Glutamatergic neuron (in vitro differentiated cells): ENCODE measurements around the gene POTEM. TPM values are rescaled to one million over a fixed set of nuclear protein-coding genes. Genes with fewer than 3 reads are reported as not detected.
"Not testable (repeated sequence)": the region's sequence is repeated elsewhere in the genome, so short reads cannot be mapped to it uniquely, and the experiment has no call there.

ENCODE experiments used
- DNase-seq: peaks from one replicate; pipeline ENCODE4 v3.0.0; 2022
- H3K27ac Mint-ChIP-seq: one replicate; pipeline ENCODE4 v1.8.0; 2020; ENCODE audit warnings: mild to moderate bottlenecking, mixed read lengths, inconsistent platforms; ENCODE audit not compliant: unreplicated experiment
- H3K27me3 Mint-ChIP-seq: one replicate; pipeline ENCODE4 v1.8.0; 2020; ENCODE audit warnings: mild to moderate bottlenecking, moderate library complexity, mixed read lengths, inconsistent platforms; ENCODE audit not compliant: unreplicated experiment
- H3K36me3 Mint-ChIP-seq: one replicate; pipeline ENCODE4 v1.8.0; 2020; ENCODE audit warnings: mild to moderate bottlenecking, mixed read lengths, inconsistent platforms; ENCODE audit not compliant: unreplicated experiment
- H3K4me1 Mint-ChIP-seq: one replicate; pipeline ENCODE4 v1.8.0; 2020; ENCODE audit warnings: mild to moderate bottlenecking, low read depth, mixed read lengths, inconsistent platforms; ENCODE audit not compliant: unreplicated experiment
- H3K4me3 Mint-ChIP-seq: one replicate; pipeline ENCODE4 v1.8.0; 2020; ENCODE audit warnings: mild to moderate bottlenecking, mixed read lengths, inconsistent platforms; ENCODE audit not compliant: unreplicated experiment
- H3K9me3 Mint-ChIP-seq: one replicate; pipeline ENCODE4 v1.8.0; 2020; ENCODE audit warnings: mild to moderate bottlenecking, moderate library complexity, mixed read lengths, inconsistent platforms; ENCODE audit not compliant: unreplicated experiment
- long read RNA-seq: library from polyadenylated mRNA; unstranded; transcript quantifications from one replicate; pipeline ENCODE4 v2.0.0, GENCODE V29; 2020; ENCODE audit not compliant: unreplicated experiment
- total RNA-seq: library from RNA; stranded (reverse); fragmentation: NEBNext Ultra II Directional; extraction: Animal tissue kit (Norgen Biotek cat#: 25700); gene quantifications from one replicate; pipeline ENCODE4 v1.2.1, GENCODE V29; 2021; ENCODE audit not compliant: unreplicated experiment

Gene POTEM
- not detected for total RNA-seq
- long read RNA-seq = 0 reads

- not testable (repeated sequence) for H3K27me3 Mint-ChIP-seq, DNase-seq, H3K4me3 Mint-ChIP-seq, H3K36me3 Mint-ChIP-seq, H3K9me3 Mint-ChIP-seq, H3K4me1 Mint-ChIP-seq, H3K27ac Mint-ChIP-seq
Measured at GRCh38 chr14:18967134-18967533, at the start of gene POTEM. POTEM (plus strand) TSS chr14:18967434; CDS start chr14:18967486, 52 bp downstream.

- not testable (repeated sequence) for H3K36me3 Mint-ChIP-seq, H3K27me3 Mint-ChIP-seq, H3K4me1 Mint-ChIP-seq, H3K9me3 Mint-ChIP-seq, H3K27ac Mint-ChIP-seq, DNase-seq, H3K4me3 Mint-ChIP-seq
Measured at GRCh38 chr14:18918345-18918744, 48.9 kb upstream of the POTEM start.

- not testable (repeated sequence) for H3K9me3 Mint-ChIP-seq, H3K27ac Mint-ChIP-seq, H3K36me3 Mint-ChIP-seq, DNase-seq, H3K4me3 Mint-ChIP-seq, H3K27me3 Mint-ChIP-seq, H3K4me1 Mint-ChIP-seq
Measured at GRCh38 chr14:18920052-18920451, 47.2 kb upstream of the POTEM start.

GRCh38 chr14:18921055-18921701 is 46.1 kb upstream of the POTEM start:
- not testable (repeated sequence) for H3K9me3 Mint-ChIP-seq, H3K27me3 Mint-ChIP-seq, H3K4me1 Mint-ChIP-seq, H3K4me3 Mint-ChIP-seq, H3K36me3 Mint-ChIP-seq, H3K27ac Mint-ChIP-seq, DNase-seq

- not testable (repeated sequence) for H3K9me3 Mint-ChIP-seq, H3K4me1 Mint-ChIP-seq, H3K36me3 Mint-ChIP-seq, DNase-seq, H3K27me3 Mint-ChIP-seq, H3K27ac Mint-ChIP-seq, H3K4me3 Mint-ChIP-seq
Measured at GRCh38 chr14:18936848-18937247, 30.4 kb upstream of the POTEM start.

GRCh38 chr14:18938733-18939132 is 28.5 kb upstream of the POTEM start:
- not testable (repeated sequence) for H3K27ac Mint-ChIP-seq, H3K4me1 Mint-ChIP-seq, H3K27me3 Mint-ChIP-seq, H3K36me3 Mint-ChIP-seq, H3K4me3 Mint-ChIP-seq, H3K9me3 Mint-ChIP-seq, DNase-seq

GRCh38 chr14:18949939-18950338 is 17.3 kb upstream of the POTEM start:
- not testable (repeated sequence) for H3K4me3 Mint-ChIP-seq, DNase-seq, H3K9me3 Mint-ChIP-seq, H3K27me3 Mint-ChIP-seq, H3K4me1 Mint-ChIP-seq, H3K27ac Mint-ChIP-seq, H3K36me3 Mint-ChIP-seq

- H3K4me3 Mint-ChIP-seq, H3K36me3 Mint-ChIP-seq, DNase-seq, H3K27ac Mint-ChIP-seq, H3K4me1 Mint-ChIP-seq, H3K9me3 Mint-ChIP-seq, H3K27me3 Mint-ChIP-seq: not testable (repeated sequence)
Measured at GRCh38 chr14:18953085-18953484, 14.1 kb upstream of the POTEM start.

GRCh38 chr14:18955816-18956215 is 11.4 kb upstream of the POTEM start:
- not testable (repeated sequence) for H3K4me3 Mint-ChIP-seq, H3K9me3 Mint-ChIP-seq, H3K27ac Mint-ChIP-seq, DNase-seq, H3K36me3 Mint-ChIP-seq, H3K27me3 Mint-ChIP-seq, H3K4me1 Mint-ChIP-seq

GRCh38 chr14:18961576-18961975 is 5.7 kb upstream of the POTEM start:
- H3K9me3 Mint-ChIP-seq, H3K4me3 Mint-ChIP-seq, H3K27me3 Mint-ChIP-seq, DNase-seq, H3K36me3 Mint-ChIP-seq, H3K27ac Mint-ChIP-seq, H3K4me1 Mint-ChIP-seq: not testable (repeated sequence)

GRCh38 chr14:18962143-18962542 is 5.1 kb upstream of the POTEM start:
- not testable (repeated sequence) for H3K4me3 Mint-ChIP-seq, DNase-seq, H3K9me3 Mint-ChIP-seq, H3K27ac Mint-ChIP-seq, H3K4me1 Mint-ChIP-seq, H3K36me3 Mint-ChIP-seq, H3K27me3 Mint-ChIP-seq

- not testable (repeated sequence) for H3K4me1 Mint-ChIP-seq, H3K4me3 Mint-ChIP-seq, DNase-seq
Measured at GRCh38 chr14:18963276-18963675, 4.0 kb upstream of the POTEM start.

GRCh38 chr14:18964878-18965277 is 2.4 kb upstream of the POTEM start:
- H3K27me3 Mint-ChIP-seq, H3K9me3 Mint-ChIP-seq, H3K4me3 Mint-ChIP-seq, H3K4me1 Mint-ChIP-seq, H3K27ac Mint-ChIP-seq, DNase-seq, H3K36me3 Mint-ChIP-seq: not testable (repeated sequence)

More at GRCh38 chr14:18963276-18963675, 4.0 kb upstream of the POTEM start:
- not testable (repeated sequence) for H3K9me3 Mint-ChIP-seq, H3K36me3 Mint-ChIP-seq, H3K27me3 Mint-ChIP-seq, H3K27ac Mint-ChIP-seq
